ENCODE results near the gene FEZF1.

FEZF1 gene

GRCh38 chr7:122257056-122257455 lies 47.5 kb downstream of the FEZF1 start:
- H3K4me3 ChIP-seq (ENCODE audit: control insufficient read depth, low read depth, low read length), result no peak overlapping the region
- no peak for TF ChIP-seq CTCF (conservative IDR thresholded peaks at IDR 0.05; ENCODE audit: control insufficient read depth, insufficient read depth, low read depth, low read length)
- no peak for DNase-seq (ENCODE audit: low read depth)

- DNase-seq (ENCODE audit: low read depth), result no peak
- no peak overlapping the region for H3K4me3 ChIP-seq (ENCODE audit: control insufficient read depth, low read depth, low read length)
- no peak for TF ChIP-seq CTCF (conservative IDR thresholded peaks at IDR 0.05; ENCODE audit: control insufficient read depth, insufficient read depth, low read depth, low read length)
Observed at GRCh38 chr7:122256046-122256445, 48.5 kb downstream of the FEZF1 start.

- no peak overlapping the region for H3K4me3 ChIP-seq (ENCODE audit: control insufficient read depth, low read depth, low read length)
- no peak for DNase-seq (ENCODE audit: low read depth)
- no peak for TF ChIP-seq CTCF (conservative IDR thresholded peaks at IDR 0.05; ENCODE audit: control insufficient read depth, insufficient read depth, low read depth, low read length)
Observed at GRCh38 chr7:122255454-122255853, 49.1 kb downstream of the FEZF1 start.
